GM19438 (cell line): Measurements from ENCODE around the gene SORCS1.

Experiments used
- ATAC-seq: cut with Tn5 transposase; IDR thresholded peaks from one replicate; pipeline ENCODE4 v1.9.1; 2021; ENCODE audit warnings: low read depth; ENCODE audit not compliant: unreplicated experiment

SORCS1 gene

DNA sequence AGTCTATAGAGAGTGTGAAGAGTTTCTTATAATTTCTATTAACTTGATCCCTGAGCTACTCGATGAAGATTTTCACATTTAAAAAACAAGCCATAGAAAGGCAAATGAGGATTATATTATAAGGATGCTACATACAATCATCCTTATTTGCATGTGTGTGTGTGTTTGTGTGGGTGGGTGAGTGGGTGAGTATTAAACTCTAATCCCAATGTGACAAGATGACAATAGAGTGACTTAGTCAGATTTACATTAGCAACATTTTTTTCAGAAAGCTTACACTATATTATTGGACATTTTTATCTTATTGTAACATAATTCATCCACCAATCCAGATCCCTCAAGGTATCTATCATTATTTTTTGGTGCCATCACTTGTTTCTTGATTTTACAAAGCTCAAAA is 331.7 kb downstream of the SORCS1 start:
- ATAC-seq, result no peak

DNA sequence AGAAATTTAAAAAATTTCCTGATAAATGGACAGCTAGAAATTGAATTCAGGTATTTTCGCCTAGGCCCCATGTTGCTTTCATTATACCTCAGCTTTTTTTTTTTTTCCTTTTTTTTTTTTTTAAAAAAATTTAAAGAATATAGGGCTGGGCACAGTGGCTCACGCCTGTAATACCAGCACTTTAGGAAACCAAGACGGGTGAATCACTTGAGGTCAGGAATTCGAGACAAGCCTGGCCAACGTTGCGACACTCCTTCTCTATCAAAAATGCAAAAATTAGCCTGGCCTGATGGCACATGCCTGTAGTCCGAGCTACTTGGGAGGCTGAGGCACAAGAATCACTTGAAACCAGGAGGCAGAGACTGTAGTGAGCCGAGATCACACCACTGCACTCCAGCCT is 334.0 kb downstream of the SORCS1 start:
- ATAC-seq, result no peak

DNA sequence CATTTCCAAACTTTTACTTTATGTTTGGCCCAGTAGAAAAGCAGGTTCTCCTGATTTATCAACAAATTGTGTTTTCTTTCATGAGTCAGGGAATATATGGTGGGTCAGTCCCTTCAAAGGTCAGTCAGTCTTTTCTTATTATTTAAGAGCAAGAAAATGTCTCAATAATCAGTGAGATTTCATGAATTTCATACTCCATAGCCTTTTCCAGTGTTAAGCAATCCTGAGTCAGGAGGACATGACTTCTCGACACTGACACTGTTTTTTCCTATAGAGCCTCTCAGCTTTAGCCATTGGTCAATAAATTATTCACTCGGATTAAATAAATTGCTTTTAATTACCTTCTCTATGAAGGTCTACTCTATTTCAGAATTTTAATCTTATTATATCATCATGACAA is 334.5 kb downstream of the SORCS1 start:
- no peak for ATAC-seq

DNA sequence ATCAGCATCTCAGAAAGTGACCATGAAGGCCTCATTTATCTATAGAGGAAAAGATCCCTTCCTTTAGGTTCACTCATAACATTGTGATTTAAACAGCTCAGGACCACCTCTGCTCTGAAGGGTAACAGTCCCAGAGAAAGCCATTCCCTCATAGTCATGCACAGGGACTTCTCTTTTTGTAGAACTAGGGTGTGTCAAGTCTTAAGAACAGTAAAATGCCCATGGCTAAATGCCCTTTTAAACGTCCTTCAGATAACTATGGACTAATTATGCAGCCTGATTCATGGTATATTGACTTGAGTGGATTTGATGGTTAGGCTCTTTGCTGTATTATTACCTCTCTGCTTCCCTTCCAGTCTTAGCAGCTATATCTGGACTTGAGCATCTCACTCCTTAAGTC is 337.8 kb downstream of the SORCS1 start:
- ATAC-seq, result no peak

DNA sequence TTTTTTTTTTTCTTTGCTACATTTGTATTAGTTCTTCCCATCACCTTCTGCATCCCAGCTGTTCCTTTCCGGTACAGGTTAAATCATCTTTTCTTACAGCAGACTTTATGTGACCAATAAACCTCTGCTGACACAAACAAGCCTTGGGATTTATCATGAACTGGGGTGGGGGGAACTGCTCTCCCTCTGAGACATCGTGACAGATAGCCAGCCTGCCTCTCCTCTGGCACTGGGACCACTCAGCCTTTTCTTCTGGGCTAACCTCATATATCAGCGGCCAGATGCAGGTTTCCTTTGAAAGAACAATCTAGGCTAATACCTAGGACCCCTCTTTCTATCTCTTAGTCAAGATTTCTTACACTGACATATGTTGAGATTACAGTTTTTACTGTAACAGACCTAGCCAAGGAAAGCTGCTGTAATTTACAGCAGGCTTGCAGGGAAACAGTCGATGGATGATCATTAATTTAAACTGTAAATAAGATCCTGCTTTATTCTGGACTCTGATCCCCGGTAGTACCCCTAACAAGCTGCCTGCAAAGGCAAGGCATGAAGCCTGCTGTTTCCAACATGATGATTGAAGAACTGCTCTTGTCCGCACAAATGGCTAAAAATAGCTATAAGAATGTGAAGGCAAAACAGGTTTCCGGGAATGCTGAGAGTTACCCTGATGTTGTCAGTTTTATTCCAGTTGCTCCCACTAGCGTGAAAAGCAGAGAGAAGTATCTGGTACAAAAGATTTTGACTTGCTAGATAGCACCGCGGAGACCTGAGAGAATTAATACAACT is 338.7 kb downstream of the SORCS1 start:
- ATAC-seq, result no peak

DNA sequence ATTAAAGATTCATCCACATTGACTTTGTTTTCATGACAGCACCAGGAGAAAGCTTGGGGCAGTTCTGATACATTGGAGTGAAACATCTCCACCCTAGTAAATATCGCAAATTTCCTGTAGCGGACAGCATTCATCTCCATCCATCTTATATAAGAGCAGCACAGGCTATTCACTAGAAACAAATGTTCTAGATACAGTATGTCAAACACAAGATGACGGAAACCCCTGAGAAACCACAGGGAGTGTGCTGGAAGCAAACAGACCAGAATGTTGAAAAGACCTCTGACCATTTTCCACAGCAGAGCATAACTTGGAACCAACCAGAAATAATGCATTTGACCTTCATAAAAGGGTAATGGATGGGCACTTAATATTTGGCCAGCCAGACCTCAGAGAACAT is 343.9 kb downstream of the SORCS1 start:
- ATAC-seq, result no peak

DNA sequence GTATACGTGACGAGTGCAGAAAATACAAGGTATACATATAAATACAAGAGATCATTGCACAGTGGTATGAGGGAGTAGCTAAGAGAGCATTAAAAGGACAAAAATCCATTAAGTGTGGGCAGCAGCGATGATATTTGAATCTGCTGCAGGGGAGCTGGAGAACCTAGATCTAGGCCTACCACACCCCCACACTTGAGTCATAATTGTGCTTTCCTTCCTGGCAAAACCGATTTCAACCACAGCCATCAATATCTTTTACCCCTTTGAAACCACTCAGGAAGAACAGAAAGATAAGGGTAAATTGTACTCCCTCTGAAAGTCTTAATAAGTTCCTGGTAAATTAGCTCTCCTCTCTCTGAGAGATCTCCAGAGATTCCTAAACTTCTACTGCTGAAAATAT is 345.0 kb downstream of the SORCS1 start:
- no peak for ATAC-seq

DNA sequence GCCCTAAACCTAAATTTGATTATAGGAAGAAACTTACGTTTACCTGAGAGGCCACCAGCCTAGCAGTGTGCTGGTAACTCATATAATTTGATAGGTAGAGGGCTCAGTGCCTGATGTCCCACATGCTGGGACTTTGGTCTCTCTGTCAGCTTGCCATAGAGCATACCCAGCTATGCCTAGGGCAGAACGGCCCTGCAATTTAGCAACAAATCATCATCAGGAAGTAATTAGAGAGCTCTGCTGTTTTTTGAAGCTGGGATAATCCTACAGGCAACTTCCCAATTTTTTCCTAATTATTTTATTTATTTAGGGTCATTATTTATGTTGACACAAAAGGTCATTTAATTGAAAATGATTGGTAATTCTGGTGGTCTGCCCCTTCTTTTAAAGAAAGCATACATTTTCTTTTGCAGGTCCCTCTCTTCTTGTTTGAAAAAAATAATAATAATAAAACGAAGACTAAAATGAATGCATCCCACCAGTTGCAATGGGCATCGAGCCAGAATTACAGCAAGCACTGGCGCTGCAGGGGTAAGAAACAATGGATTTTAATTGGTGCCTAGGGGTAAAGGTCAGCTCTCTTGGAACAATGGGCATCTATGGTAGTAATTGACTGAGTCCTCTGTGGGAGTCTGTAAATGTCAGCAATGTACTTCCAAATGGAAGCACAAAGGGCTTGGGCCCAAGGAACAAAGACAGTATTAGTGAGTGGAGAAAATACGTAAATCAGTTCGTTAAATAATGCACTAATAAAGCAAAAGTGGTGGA is 348.0 kb downstream of the SORCS1 start:
- ATAC-seq, result no peak

DNA sequence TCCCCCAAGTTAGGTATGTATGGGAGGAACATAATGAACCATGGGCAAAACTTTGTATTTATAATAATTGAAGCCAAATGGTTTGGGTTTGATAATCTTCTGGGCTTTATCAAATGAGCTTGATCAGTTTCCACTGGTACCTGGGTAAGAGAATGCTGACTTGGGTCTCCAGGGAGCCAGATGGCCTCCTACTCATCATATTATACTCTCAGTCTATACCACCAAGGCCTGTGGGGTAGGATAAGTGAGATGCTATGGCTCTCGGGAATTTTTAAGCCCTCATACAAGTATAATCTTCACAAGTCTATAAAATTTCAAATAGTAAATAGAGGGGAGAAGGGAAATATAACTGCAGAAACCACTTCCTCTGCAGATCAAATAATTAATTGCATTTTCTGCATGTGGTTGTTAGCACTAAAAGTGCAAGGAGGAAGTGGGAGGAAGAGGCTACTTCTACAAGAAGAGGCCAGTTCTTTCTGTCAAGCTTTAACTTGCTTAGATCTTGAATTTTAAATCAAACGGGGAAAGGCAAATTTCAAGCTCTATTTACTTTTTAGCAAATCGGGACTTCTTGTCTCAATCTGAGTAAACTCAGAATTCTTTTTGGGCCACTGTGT is 349.0 kb downstream of the SORCS1 start:
- peak; percentile 60 for ATAC-seq

DNA sequence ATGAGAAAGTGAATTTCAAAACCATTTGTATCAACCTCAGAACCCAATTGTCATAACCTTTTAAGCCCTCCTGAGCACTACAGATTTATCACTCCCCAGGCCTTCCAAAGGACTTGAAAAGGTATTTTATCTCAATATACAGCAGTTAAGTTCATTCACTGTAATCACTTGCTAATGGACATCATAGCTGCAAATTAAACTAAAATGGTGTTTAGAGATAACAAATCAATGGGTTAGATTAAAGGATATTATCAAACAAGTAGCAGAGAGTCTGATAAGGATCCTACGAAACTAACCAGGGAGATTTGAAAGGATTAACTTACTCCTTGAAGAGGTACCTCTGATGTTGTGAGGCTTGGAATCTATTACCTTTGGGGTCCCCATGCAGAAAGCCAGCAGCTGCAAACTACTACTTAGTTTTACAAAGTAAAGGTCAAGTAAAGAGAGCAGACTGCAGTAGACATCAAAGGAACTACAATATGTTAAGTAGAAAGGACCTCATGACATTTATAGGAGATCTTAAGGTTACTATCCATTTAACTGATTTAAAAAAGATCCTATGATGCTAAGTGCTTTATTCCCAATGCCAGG is 359.4 kb downstream of the SORCS1 start:
- ATAC-seq, result no peak

DNA sequence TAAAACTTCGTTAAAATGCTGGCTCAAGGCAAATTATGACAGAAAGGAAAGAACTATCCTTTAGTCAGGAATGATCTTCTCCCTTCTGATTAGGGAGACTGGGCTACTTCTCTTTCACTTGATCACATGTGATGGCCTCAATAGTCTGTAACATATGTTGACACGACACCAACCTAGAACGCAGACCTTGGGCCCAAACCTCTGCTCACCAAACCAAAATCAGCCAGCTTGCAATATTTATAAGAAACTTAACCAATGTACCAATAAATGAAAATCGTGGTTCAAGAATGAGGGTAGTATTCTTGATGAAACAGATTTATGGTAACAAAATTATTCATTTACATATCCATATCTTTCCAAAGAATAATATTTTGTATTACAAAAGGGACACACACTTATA is 361.6 kb downstream of the SORCS1 start:
- no peak for ATAC-seq

DNA sequence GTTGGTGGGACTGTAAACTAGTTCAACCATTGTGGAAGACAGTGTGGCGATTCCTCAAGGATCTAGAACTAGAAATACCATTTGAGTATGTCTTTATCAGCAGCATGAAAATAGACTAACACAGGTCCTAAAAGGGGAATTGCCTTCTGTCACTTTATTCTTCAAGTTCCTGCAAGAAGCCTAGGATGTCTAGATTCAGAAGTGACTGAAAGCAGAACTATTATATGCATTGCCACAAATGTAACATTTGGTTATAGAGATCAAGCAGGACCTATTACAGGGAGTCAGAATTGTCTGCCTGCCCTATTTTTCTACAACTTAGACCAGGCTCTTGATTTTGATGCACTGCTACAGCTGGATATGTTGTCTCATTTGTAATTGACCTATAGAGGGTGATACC is 364.7 kb downstream of the SORCS1 start:
- ATAC-seq, result no peak

DNA sequence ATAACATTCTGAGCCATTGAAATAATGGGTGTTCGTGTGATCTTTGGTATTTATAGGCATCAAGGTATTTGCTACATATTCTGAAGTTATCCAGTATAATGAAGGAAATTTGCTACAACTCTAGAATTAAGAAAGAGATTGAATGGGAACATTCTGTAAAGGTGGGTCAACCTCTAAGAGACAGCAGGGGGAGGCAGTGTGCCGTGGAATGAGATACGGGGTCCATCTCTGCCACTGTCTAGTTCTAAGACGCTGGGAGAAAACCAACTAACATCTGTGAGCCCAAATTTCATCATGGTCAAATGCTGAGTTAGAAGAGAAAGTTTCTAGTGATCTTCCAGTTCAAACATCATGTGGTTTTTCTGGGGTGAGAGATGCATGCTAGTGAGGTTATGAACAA is 368.9 kb downstream of the SORCS1 start:
- ATAC-seq, result peak; percentile 99

DNA sequence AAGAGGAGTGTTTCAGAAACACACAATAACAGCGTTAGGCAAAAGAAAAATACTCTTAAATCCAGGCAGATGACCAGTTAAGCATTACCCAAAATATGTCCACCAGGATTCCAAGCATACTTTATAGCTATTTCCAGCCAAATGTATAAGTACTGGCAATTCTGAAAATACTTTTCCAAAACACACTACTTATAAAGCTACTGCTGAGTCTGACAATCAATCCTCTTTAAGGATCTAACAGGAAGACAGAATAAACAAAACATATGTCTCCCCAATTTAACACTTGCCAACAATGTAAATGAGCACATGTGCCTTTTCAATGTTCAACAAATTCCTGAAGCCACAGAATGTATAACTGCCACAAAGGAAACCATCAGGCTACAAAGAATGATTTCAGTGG is 370.9 kb downstream of the SORCS1 start:
- ATAC-seq, result no peak

DNA sequence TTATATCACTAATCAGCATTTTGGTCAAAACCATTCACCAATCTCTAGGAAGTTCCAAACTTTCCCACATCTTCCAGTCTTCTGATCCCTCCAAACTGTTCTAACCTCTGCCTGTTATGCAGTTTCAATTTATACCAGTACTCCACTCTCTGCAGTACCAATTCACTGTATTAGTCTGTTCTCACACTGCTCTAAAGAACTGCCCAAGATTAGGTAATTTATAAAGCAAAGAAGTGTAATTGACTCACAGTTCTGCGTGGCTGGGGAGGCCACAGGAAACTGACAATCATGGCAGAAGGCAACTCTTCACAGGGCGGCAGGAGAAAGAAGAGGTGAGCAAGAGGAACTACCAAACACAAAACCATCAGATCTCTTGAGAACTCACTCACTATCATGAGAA is 374.9 kb downstream of the SORCS1 start:
- no peak for ATAC-seq

DNA sequence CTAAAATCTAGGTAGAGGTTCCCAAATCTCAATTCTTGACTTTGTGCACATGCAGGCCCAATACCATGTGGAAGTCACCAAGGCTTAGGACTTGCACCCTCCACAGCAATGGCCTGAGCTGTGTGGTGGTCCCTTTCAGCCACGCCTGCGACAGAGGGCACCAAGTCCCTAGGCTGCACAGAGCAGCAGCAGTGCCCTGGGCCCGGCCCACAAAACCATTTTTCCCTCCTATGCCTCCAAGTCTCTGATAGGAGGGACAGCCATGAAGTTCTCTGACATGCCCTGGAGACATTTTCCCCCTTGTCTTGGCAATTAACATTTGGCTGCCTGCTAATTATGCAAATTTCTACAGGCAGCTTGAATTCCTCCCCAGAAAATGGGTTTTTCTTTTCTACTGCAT is 375.5 kb downstream of the SORCS1 start:
- ATAC-seq, result no peak

DNA sequence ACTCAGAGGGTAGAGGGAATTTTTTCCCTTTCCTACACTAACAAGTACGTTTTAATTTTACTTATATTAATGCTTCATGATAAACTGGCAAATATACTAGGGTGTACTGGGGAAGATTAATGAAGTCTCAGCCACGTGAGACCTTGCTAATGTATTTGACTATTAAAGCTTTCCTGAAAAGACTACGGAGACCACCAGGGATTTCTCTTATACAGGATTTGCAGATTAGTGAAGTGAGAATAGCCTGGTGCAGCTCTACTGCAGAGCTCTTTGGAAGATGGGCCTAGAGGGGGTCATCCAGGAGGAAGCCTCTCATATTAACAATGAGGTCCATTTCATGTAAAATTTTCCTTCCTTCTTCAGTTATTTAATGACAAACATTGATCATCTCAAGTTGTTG is 379.0 kb downstream of the SORCS1 start:
- no peak for ATAC-seq

DNA sequence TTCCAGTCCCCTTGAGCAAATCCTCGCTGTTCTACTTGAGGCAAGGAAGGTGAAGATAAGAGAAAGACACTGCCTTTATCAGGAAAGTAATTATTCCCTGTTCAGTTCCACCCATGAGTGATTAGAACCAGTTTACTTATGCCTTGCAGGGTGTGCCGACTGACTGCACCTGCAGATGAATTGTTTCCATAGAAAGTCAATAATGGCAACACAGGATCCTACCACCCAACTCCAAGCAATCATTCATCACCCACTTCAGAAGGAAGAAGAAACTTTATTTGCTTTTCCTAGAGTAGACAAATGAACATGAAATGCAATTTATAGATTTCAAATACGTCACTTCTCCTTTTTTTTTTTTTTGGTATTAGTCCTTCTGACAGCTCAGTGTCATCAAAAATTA is 383.9 kb downstream of the SORCS1 start:
- no peak for ATAC-seq

DNA sequence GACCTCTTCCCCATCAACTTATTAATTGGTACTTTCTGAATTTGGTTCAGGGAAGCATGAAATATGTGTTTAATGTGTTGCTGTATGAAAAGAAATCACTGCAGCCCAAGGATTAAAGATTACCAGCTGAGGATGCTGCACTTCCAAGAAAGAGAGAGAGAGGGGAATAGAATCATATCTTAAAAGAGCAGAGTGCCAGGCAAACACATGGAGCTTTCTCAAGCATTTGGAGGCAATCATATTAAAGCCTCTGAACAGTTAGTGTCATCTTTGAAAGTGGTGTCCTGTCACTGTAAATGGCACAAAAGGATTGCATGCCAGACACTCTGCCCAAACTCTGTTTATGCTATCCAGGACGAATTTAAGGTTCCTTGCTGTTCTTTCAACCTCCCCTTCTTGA is 386.7 kb downstream of the SORCS1 start:
- no peak for ATAC-seq

DNA sequence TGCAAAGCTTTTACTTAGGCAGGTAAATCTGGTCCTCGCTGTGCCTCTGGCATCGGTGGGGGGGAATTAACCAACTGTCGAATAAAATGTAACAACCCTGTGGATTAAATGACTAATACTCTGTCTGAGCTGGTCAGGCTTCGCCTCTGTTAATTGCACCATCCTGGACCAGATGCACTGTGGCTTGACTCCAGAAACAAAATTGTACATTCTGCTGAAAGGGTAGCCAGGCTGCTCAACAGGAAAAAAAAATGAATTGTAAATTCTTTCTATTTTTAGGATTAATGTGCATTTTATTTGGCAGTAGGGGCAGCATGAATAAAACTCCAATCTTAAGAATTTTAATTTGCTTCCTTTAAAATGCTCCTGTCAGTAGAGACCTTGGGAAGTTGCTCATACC is 389.4 kb downstream of the SORCS1 start:
- no peak for ATAC-seq

DNA sequence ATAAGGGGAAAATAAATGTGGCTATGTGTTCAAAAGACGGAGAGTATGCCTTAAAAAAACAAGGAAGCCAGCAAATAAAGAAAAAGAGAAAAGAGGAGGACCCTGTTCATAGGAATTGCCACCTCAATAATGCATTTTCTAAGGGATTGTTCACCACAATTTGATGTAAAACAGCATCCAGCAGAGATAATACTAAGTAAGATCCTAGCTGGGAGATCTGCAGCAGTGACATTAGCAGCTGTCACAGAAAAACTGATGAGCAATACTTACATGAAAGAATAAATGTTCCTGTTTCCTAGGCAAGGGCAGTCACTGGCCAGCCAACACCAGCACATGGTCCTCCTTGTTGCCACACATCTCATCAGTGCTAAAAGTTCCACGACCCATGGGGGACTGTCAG is 391.5 kb downstream of the SORCS1 start:
- no peak for ATAC-seq
